ENCODE results near the gene CYSLTR2. TPM values are rescaled to one million over a fixed set of nuclear protein-coding genes. Genes with fewer than 3 reads are reported as not detected.

Gene CYSLTR2
- total and polyA plus RNA-seq, 4 donors: 1.3 to 7.1 (median 1.8) TPM

GRCh38 chr13:48629277-48629676 lies 24.5 kb upstream of the CYSLTR2 start:
- Histone ChIP-seq H3K4me3 (ENCODE audit: low read depth, low read length) (no peak overlapping the region), H3K36me3 (ENCODE audit: control insufficient read depth, insufficient read depth, low read length) (no peaks in the 10 kb centered on the region), H3K4me1 (ENCODE audit: control insufficient read depth, insufficient read depth, low read length) (no peaks in the 10 kb centered on the region), H3K27ac (ENCODE audit: low read depth, low read length) (no peak overlapping the region), H3K27me3 (ENCODE audit: control insufficient read depth, insufficient read depth, low read length) (no peaks in the 10 kb centered on the region), H3K9me3 (ENCODE audit: control insufficient read depth, insufficient read depth, low read length) (peaks cover 1% of the 10 kb centered on the region)
- no peak for DNase-seq (ENCODE audit: low read depth in 4 of 6, low spot score in 6 of 6)
- WGBS (ENCODE audit: insufficient coverage): 88% methylated on average over 3 of the region's 4 CpGs

DNA sequence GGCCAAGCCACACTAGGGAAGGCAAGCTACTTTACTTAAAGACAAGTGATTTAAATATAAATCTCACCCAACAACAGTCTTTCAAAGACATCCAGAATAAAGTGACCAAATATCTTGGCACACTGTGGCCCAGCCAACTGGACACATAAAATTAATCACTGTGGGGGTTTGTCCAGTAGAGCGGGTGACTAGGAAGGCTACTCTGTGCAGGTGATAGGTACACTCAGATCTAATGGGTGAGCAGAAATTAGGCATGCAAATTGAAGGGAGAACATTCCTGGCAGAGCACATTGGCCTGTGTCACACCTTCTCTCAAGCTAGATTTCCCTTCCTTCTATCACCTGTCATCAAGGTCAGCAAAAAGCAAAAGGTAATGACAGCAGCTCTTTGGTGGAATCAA lies 23.4 kb upstream of the CYSLTR2 start:
- H3K27me3 ChIP-seq (ENCODE audit: control insufficient read depth, insufficient read depth, low read length): no peaks in the 10 kb centered on the region
- no peak for DNase-seq (ENCODE audit: low read depth in 4 of 6, low spot score in 6 of 6)
- WGBS (ENCODE audit: insufficient coverage): no CpG with 5 or more reads among the region's 1 CpG
- peaks cover 1% of the 10 kb centered on the region for H3K9me3 ChIP-seq (ENCODE audit: control insufficient read depth, insufficient read depth, low read length)
- H3K4me1 ChIP-seq (ENCODE audit: control insufficient read depth, insufficient read depth, low read length): no peaks in the 10 kb centered on the region
- H3K36me3 ChIP-seq (ENCODE audit: control insufficient read depth, insufficient read depth, low read length): no peaks in the 10 kb centered on the region
- H3K4me3 ChIP-seq (ENCODE audit: low read depth, low read length): no peak overlapping the region
- no peak overlapping the region for H3K27ac ChIP-seq (ENCODE audit: low read depth, low read length)

GRCh38 chr13:48630773-48631172 lies 23.0 kb upstream of the CYSLTR2 start:
- H3K4me1 ChIP-seq (ENCODE audit: control insufficient read depth, insufficient read depth, low read length): no peaks in the 10 kb centered on the region
- WGBS (ENCODE audit: insufficient coverage): 92% methylated on average over 4 of the region's 4 CpGs
- no peak overlapping the region for H3K4me3 ChIP-seq (ENCODE audit: low read depth, low read length)
- no peak overlapping the region for H3K27ac ChIP-seq (ENCODE audit: low read depth, low read length)
- H3K27me3 ChIP-seq (ENCODE audit: control insufficient read depth, insufficient read depth, low read length): no peaks in the 10 kb centered on the region
- no peak for DNase-seq (ENCODE audit: low read depth in 4 of 6, low spot score in 6 of 6)
- H3K36me3 ChIP-seq (ENCODE audit: control insufficient read depth, insufficient read depth, low read length): no peaks in the 10 kb centered on the region
- peaks cover 3% of the 10 kb centered on the region for H3K9me3 ChIP-seq (ENCODE audit: control insufficient read depth, insufficient read depth, low read length)

GRCh38 chr13:48631441-48631840 lies 22.3 kb upstream of the CYSLTR2 start:
- H3K4me3 ChIP-seq (ENCODE audit: low read depth, low read length): no peak overlapping the region
- H3K27me3 ChIP-seq (ENCODE audit: control insufficient read depth, insufficient read depth, low read length): no peaks in the 10 kb centered on the region
- peaks cover 3% of the 10 kb centered on the region for H3K9me3 ChIP-seq (ENCODE audit: control insufficient read depth, insufficient read depth, low read length)
- no peaks in the 10 kb centered on the region for H3K36me3 ChIP-seq (ENCODE audit: control insufficient read depth, insufficient read depth, low read length)
- no peaks in the 10 kb centered on the region for H3K4me1 ChIP-seq (ENCODE audit: control insufficient read depth, insufficient read depth, low read length)
- no peak overlapping the region for H3K27ac ChIP-seq (ENCODE audit: low read depth, low read length)
- no peak for DNase-seq (ENCODE audit: low read depth in 4 of 6, low spot score in 6 of 6)
- no CpG with 5 or more reads among the region's 1 CpG for WGBS (ENCODE audit: insufficient coverage)

GRCh38 chr13:48633700-48634099 lies 20.0 kb upstream of the CYSLTR2 start:
- H3K4me1 ChIP-seq (ENCODE audit: control insufficient read depth, insufficient read depth, low read length): no peaks in the 10 kb centered on the region
- H3K4me3 ChIP-seq (ENCODE audit: low read depth, low read length): no peak overlapping the region
- DNase-seq (ENCODE audit: low read depth in 4 of 6, low spot score in 6 of 6): no peak
- peaks cover 3% of the 10 kb centered on the region for H3K9me3 ChIP-seq (ENCODE audit: control insufficient read depth, insufficient read depth, low read length)
- H3K27me3 ChIP-seq (ENCODE audit: control insufficient read depth, insufficient read depth, low read length): no peaks in the 10 kb centered on the region
- WGBS (ENCODE audit: insufficient coverage): no CpG with 5 or more reads among the region's 3 CpGs
- no peak overlapping the region for H3K27ac ChIP-seq (ENCODE audit: low read depth, low read length)
- H3K36me3 ChIP-seq (ENCODE audit: control insufficient read depth, insufficient read depth, low read length): no peaks in the 10 kb centered on the region

GRCh38 chr13:48634636-48635035 lies 19.1 kb upstream of the CYSLTR2 start:
- Histone ChIP-seq H3K27ac (ENCODE audit: low read depth, low read length) (no peak overlapping the region), H3K4me3 (ENCODE audit: low read depth, low read length) (no peak overlapping the region), H3K4me1 (ENCODE audit: control insufficient read depth, insufficient read depth, low read length) (no peaks in the 10 kb centered on the region), H3K36me3 (ENCODE audit: control insufficient read depth, insufficient read depth, low read length) (no peaks in the 10 kb centered on the region), H3K9me3 (ENCODE audit: control insufficient read depth, insufficient read depth, low read length) (peaks cover 3% of the 10 kb centered on the region), H3K27me3 (ENCODE audit: control insufficient read depth, insufficient read depth, low read length) (no peaks in the 10 kb centered on the region)
- no peak for DNase-seq (ENCODE audit: low read depth in 4 of 6, low spot score in 6 of 6)

GRCh38 chr13:48635478-48635877 lies 18.3 kb upstream of the CYSLTR2 start:
- Histone ChIP-seq H3K4me1 (ENCODE audit: control insufficient read depth, insufficient read depth, low read length) (no peaks in the 10 kb centered on the region), H3K27me3 (ENCODE audit: control insufficient read depth, insufficient read depth, low read length) (no peaks in the 10 kb centered on the region), H3K27ac (ENCODE audit: low read depth, low read length) (no peak overlapping the region), H3K36me3 (ENCODE audit: control insufficient read depth, insufficient read depth, low read length) (no peaks in the 10 kb centered on the region), H3K9me3 (ENCODE audit: control insufficient read depth, insufficient read depth, low read length) (peaks cover 3% of the 10 kb centered on the region), H3K4me3 (ENCODE audit: low read depth, low read length) (no peak overlapping the region)
- DNase-seq (ENCODE audit: low read depth in 4 of 6, low spot score in 6 of 6): no peak

GRCh38 chr13:48636550-48636949 lies 17.2 kb upstream of the CYSLTR2 start:
- Histone ChIP-seq H3K4me3 (ENCODE audit: low read depth, low read length) (no peak overlapping the region), H3K27me3 (ENCODE audit: control insufficient read depth, insufficient read depth, low read length) (no peaks in the 10 kb centered on the region), H3K36me3 (ENCODE audit: control insufficient read depth, insufficient read depth, low read length) (no peaks in the 10 kb centered on the region), H3K27ac (ENCODE audit: low read depth, low read length) (no peak overlapping the region), H3K9me3 (ENCODE audit: control insufficient read depth, insufficient read depth, low read length) (peaks cover 3% of the 10 kb centered on the region), H3K4me1 (ENCODE audit: control insufficient read depth, insufficient read depth, low read length) (no peaks in the 10 kb centered on the region)
- no peak for DNase-seq (ENCODE audit: low read depth in 4 of 6, low spot score in 6 of 6)

DNA sequence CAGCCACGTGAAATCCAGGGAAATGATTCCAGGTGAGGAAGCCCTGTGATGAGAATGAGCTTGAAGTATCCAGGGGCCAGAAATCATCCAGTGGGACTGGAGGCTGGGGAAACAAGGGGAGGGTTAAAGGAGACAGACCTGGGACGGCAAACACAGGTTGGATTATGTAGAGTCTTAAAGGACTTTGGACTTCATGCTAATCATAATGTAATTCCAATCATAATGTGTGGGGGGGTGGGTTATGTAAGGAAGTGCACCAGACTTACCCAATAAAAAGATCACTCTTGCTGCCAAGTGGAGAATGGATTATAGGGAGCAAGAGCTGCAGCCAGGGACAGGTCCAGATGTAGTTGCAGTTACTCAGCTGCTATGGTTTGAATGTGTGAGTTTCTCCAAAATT lies 16.1 kb upstream of the CYSLTR2 start:
- 50% methylated on average over 1 of the region's 2 CpGs for WGBS (ENCODE audit: insufficient coverage)
- H3K9me3 ChIP-seq (ENCODE audit: control insufficient read depth, insufficient read depth, low read length): peaks cover 3% of the 10 kb centered on the region
- H3K4me3 ChIP-seq (ENCODE audit: low read depth, low read length): no peak overlapping the region
- no peak overlapping the region for H3K27ac ChIP-seq (ENCODE audit: low read depth, low read length)
- DNase-seq (ENCODE audit: low read depth in 4 of 6, low spot score in 6 of 6): no peak
- H3K27me3 ChIP-seq (ENCODE audit: control insufficient read depth, insufficient read depth, low read length): no peaks in the 10 kb centered on the region
- no peaks in the 10 kb centered on the region for H3K4me1 ChIP-seq (ENCODE audit: control insufficient read depth, insufficient read depth, low read length)
- H3K36me3 ChIP-seq (ENCODE audit: control insufficient read depth, insufficient read depth, low read length): no peaks in the 10 kb centered on the region

- Histone ChIP-seq H3K27me3 (ENCODE audit: control insufficient read depth, insufficient read depth, low read length) (no peaks in the 10 kb centered on the region), H3K27ac (ENCODE audit: low read depth, low read length) (no peak overlapping the region), H3K4me3 (ENCODE audit: low read depth, low read length) (no peak overlapping the region), H3K9me3 (ENCODE audit: control insufficient read depth, insufficient read depth, low read length) (no peaks in the 10 kb centered on the region), H3K4me1 (ENCODE audit: control insufficient read depth, insufficient read depth, low read length) (no peaks in the 10 kb centered on the region), H3K36me3 (ENCODE audit: control insufficient read depth, insufficient read depth, low read length) (no peaks in the 10 kb centered on the region)
- DNase-seq (ENCODE audit: low read depth in 4 of 6, low spot score in 6 of 6): no peak
- 93% methylated on average over 7 of the region's 7 CpGs for WGBS (ENCODE audit: insufficient coverage)
Observed at GRCh38 chr13:48640767-48641166, 13.0 kb upstream of the CYSLTR2 start.

DNA sequence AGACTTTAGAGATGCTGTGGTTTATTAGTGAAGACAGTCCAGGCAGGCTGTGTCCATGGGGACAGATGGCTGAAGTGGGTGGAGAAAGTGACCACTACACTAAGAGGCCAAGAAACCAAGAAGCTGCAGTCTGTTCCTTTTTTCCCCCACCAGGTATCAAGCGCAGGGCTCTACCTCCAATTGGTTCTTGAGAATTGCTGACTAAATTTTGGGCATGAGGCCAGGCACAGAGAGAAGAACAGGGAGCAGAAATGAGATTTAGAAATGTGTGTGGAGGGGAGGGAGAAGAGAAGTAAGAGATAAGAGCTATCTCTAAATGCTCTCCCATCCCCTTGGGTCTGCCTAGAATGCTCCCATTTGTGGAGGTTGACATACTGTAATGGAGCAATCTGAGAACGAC lies 12.3 kb upstream of the CYSLTR2 start:
- no peak overlapping the region for H3K27ac ChIP-seq (ENCODE audit: low read depth, low read length)
- H3K9me3 ChIP-seq (ENCODE audit: control insufficient read depth, insufficient read depth, low read length): no peaks in the 10 kb centered on the region
- no peaks in the 10 kb centered on the region for H3K4me1 ChIP-seq (ENCODE audit: control insufficient read depth, insufficient read depth, low read length)
- no peak overlapping the region for H3K4me3 ChIP-seq (ENCODE audit: low read depth, low read length)
- H3K27me3 ChIP-seq (ENCODE audit: control insufficient read depth, insufficient read depth, low read length): no peaks in the 10 kb centered on the region
- no peaks in the 10 kb centered on the region for H3K36me3 ChIP-seq (ENCODE audit: control insufficient read depth, insufficient read depth, low read length)
- no peak for DNase-seq (ENCODE audit: low read depth in 4 of 6, low spot score in 6 of 6)
- WGBS (ENCODE audit: insufficient coverage): 70% methylated on average over 1 of the region's 2 CpGs
